CD14-positive monocyte (primary cell): ENCODE results near the gene SLC17A7. TPM values are rescaled to one million over a fixed set of nuclear protein-coding genes. Genes with fewer than 3 reads are reported as not detected.

Experiments used
- DNase-seq, 3 donors: peaks; one replicate each; pipeline ENCODE4 v3.0.0-alpha.2; 2011 to 2022
- H2AFZ ChIP-seq: 2 replicates; pipeline ENCODE4 v1.6.0; 2012; ENCODE audit warnings: mild to moderate bottlenecking, low read depth, low read length, inconsistent platforms; ENCODE audit not compliant: insufficient read depth, poor library complexity, severe bottlenecking
- H3K27ac ChIP-seq, 2 donors: 1 replicate in 1 of 2; 2 replicates in 1 of 2; pipeline ENCODE4 v1.5.1; 2012 to 2013; ENCODE audit warnings: low read length in 2 of 2, control low read depth in 1 of 2, inconsistent platforms in 1 of 2, low read depth in 1 of 2, mild to moderate bottlenecking in 1 of 2
- H3K27me3 ChIP-seq, 2 donors: one replicate each; pipeline versions ENCODE4 v1.6.0 to v1.6.1; 2011 to 2013; ENCODE audit warnings: low read length in 2 of 2; ENCODE audit not compliant: control insufficient read depth in 2 of 2, insufficient read depth in 2 of 2
- H3K36me3 ChIP-seq, 2 donors: replicated peaks in 1 of 2; 1 replicate in 1 of 2; 2 replicates in 1 of 2; pipeline versions ENCODE4 v1.5.1 to v1.6.1; 2012 to 2013; ENCODE audit warnings: low read length in 2 of 2, control low read depth in 1 of 2, inconsistent platforms in 1 of 2, mild to moderate bottlenecking in 1 of 2; ENCODE audit not compliant: insufficient read depth in 2 of 2, control insufficient read depth in 1 of 2
- H3K4me1 ChIP-seq, 2 donors: 1 replicate in 1 of 2; 2 replicates in 1 of 2; pipeline versions ENCODE4 v1.5.1 to v1.6.1; 2012 to 2013; ENCODE audit warnings: low read length in 2 of 2, control low read depth in 1 of 2, inconsistent platforms in 1 of 2, mild to moderate bottlenecking in 1 of 2, moderate library complexity in 1 of 2; ENCODE audit not compliant: insufficient read depth in 2 of 2, control insufficient read depth in 1 of 2
- H3K4me2 ChIP-seq: replicated peaks from 2 replicates; pipeline ENCODE3; 2012; ENCODE audit warnings: low read length, moderate library complexity, mild to moderate bottlenecking; ENCODE audit not compliant: poor library complexity, severe bottlenecking; ENCODE audit errors: extremely low read depth
- H3K4me3 ChIP-seq, 3 experiments: fragments of 200-600 bp in 1 of 3; sonication (generic) in 1 of 3; replicated peaks in 1 of 3; 1 replicate in 2 of 3; 2 replicates in 1 of 3; pipeline ENCODE4 v1.5.1; 2011 to 2013; ENCODE audit warnings: low read length in 3 of 3, mild to moderate bottlenecking in 3 of 3, control low read depth in 2 of 3, low read depth in 2 of 3, inconsistent platforms in 1 of 3, moderate library complexity in 1 of 3
- H3K79me2 ChIP-seq: 2 replicates; pipeline ENCODE4 v1.6.0; 2012; ENCODE audit warnings: mild to moderate bottlenecking, control low read depth, inconsistent platforms, low read length, moderate library complexity; ENCODE audit not compliant: insufficient read depth
- H3K9ac ChIP-seq: 2 replicates; pipeline ENCODE4 v1.6.0; 2017; ENCODE audit warnings: low read length, mild to moderate bottlenecking; ENCODE audit not compliant: insufficient read depth, poor library complexity, severe bottlenecking
- H3K9me3 ChIP-seq, 2 donors: replicated peaks in 1 of 2; 1 replicate in 1 of 2; 2 replicates in 1 of 2; pipeline versions ENCODE4 v1.5.1 to v1.6.1; 2012 to 2013; ENCODE audit warnings: low read length in 2 of 2, control low read depth in 1 of 2; ENCODE audit not compliant: control insufficient read depth in 1 of 2, insufficient read depth in 1 of 2
- H4K20me1 ChIP-seq: 2 replicates; pipeline ENCODE4 v1.6.0; 2012; ENCODE audit warnings: mild to moderate bottlenecking, low read length, control low read depth, moderate library complexity; ENCODE audit not compliant: insufficient read depth
- H3K27ac Mint-ChIP-seq, 7 donors: one replicate each; pipeline ENCODE4 v1.8.0; 2020; ENCODE audit warnings: mild to moderate bottlenecking in 7 of 7, mixed read lengths in 7 of 7, moderate library complexity in 6 of 7, inconsistent platforms in 2 of 7
- H3K27me3 Mint-ChIP-seq, 3 donors: one replicate each; pipeline ENCODE4 v1.8.0; 2021 to 2022; ENCODE audit warnings: low read depth in 3 of 3, mild to moderate bottlenecking in 3 of 3, mixed read lengths in 3 of 3, moderate library complexity in 3 of 3, inconsistent platforms in 1 of 3
- H3K36me3 Mint-ChIP-seq, 2 donors: one replicate each; pipeline ENCODE4 v1.8.0; 2020; ENCODE audit warnings: mixed read lengths in 2 of 2, inconsistent platforms in 1 of 2, mild to moderate bottlenecking in 1 of 2
- H3K4me1 Mint-ChIP-seq: one replicate; pipeline ENCODE4 v1.8.0; 2020; ENCODE audit warnings: mild to moderate bottlenecking, mixed read lengths
- H3K4me3 Mint-ChIP-seq, 2 donors: one replicate each; pipeline ENCODE4 v1.8.0; 2020; ENCODE audit warnings: mild to moderate bottlenecking in 2 of 2, mixed read lengths in 2 of 2, moderate library complexity in 1 of 2
- H3K9me3 Mint-ChIP-seq, 7 donors: one replicate each; pipeline ENCODE4 v1.8.0; 2020 to 2022; ENCODE audit warnings: mixed read lengths in 7 of 7, mild to moderate bottlenecking in 6 of 7, moderate library complexity in 6 of 7, inconsistent platforms in 2 of 7
- WGBS: methylation state at CpG from one replicate; pipeline ENCODE4 v1.1.5; 2013; ENCODE audit warnings: missing lambda C conversion rate; ENCODE audit not compliant: insufficient coverage; 5-methylcytosine and 5-hydroxymethylcytosine counted together
- intact Hi-C, 2 donors: fragments of 100-400 bp; cut with micrococcal nuclease; formaldehyde crosslinking; loops; one replicate each; pipeline versions ENCODE4 v1.15.0 to v1.15.1; 2023
- polyA plus RNA-seq, 3 donors: library from polyadenylated mRNA; depleted of rRNA in 1 of 3; unstranded in 2 of 3; stranded (reverse) in 1 of 3; fragments of 300-500 nt in 2 of 3; fragments of >200 nt in 1 of 3; fragmentation: Illumina TruSeq in 2 of 3; gene quantifications; 1 replicate in 2 of 3; 2 replicates in 1 of 3; pipeline ENCODE4 v1.2.3, GENCODE V29; 2012 to 2021
- TF ChIP-seq, protein P1 (sequence below): fragments of 200-600 bp; IDR thresholded peaks from one replicate; pipeline ENCODE4 v1.8.0; 2022; ENCODE audit warnings: antibody characterized with exemption, mild to moderate bottlenecking

SLC17A7 gene
- polyA plus RNA-seq, 3 donors: 0.04 to 0.09 TPM; not detected in 1

DNA sequence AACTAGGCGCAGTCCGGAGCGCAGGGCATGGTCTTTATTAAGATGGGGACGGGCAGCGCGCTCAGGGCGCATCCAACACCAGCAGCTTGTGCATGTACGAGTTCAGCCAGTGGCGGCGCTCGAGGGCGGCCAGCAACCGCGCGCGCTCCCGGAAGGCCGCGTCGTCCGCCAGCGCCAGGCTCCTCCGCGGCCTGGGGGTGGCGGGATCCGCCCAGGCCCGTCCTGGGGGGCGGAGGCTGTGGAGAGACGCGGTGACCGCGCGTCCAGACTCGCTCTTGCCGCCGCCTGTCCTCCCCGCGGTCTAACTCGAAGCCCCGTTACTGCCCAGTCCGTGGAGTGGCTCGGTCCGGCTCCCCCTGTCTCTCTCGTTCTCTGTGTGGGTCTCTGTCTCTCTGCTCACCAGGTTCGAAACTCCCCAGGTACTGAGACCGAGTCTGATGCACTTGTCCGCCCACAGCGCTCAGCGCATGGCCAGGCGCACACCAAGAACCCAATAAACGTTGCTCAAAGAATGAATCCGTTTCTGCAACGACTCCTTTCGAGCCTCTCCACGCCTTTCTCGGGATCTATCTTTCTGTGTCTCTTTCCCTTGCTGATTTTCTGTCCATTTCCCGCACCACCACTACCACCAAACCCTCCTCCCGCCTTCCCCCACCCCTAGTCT, 18.8 kb downstream of the SLC17A7 start:
- 3% methylated on average over 58 of the region's 58 CpGs for WGBS
- Mint-ChIP-seq H3K9me3 (peaks cover 0 to 30% (median 16%) of the 10 kb centered on the region in 7 donors), H3K27ac (no peak overlapping the region), H3K36me3 (peaks cover 0 to 29% of the 10 kb centered on the region in 2 donors), H3K27me3 (peaks cover 84 to 93% (median 90%) of the 10 kb centered on the region in 3 donors), H3K4me1 (peaks cover 38% of the 10 kb centered on the region), H3K4me3 (peak overlapping the region; percentile 73 to 92)
- peak overlapping the region; percentile 63 for H2AFZ ChIP-seq
- peaks cover 71 to 83% of the 10 kb centered on the region in 2 donors for H3K27me3 ChIP-seq
- intact Hi-C loops: loop anchor here in 1 of 2 donors (10.0 kb wide), 1 partner anchor 48 kb away; no protein-coding TSS in a partner anchor
- H3K36me3 ChIP-seq: no peaks in the 10 kb centered on the region
- peak in 2 of 3 donors; percentile 22 to 33 for DNase-seq
- H3K27ac ChIP-seq: no peak overlapping the region
- peak overlapping the region in 2 of 3 experiments; percentile 5 to 63 for H3K4me3 ChIP-seq
- no peaks in the 10 kb centered on the region for H4K20me1 ChIP-seq
- no peaks in the 10 kb centered on the region for H3K79me2 ChIP-seq
- TF ChIP-seq, protein P1, sequence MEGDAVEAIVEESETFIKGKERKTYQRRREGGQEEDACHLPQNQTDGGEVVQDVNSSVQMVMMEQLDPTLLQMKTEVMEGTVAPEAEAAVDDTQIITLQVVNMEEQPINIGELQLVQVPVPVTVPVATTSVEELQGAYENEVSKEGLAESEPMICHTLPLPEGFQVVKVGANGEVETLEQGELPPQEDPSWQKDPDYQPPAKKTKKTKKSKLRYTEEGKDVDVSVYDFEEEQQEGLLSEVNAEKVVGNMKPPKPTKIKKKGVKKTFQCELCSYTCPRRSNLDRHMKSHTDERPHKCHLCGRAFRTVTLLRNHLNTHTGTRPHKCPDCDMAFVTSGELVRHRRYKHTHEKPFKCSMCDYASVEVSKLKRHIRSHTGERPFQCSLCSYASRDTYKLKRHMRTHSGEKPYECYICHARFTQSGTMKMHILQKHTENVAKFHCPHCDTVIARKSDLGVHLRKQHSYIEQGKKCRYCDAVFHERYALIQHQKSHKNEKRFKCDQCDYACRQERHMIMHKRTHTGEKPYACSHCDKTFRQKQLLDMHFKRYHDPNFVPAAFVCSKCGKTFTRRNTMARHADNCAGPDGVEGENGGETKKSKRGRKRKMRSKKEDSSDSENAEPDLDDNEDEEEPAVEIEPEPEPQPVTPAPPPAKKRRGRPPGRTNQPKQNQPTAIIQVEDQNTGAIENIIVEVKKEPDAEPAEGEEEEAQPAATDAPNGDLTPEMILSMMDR: peak; percentile 48
- H3K9me3 ChIP-seq: peaks cover 0 to 41% of the 10 kb centered on the region in 2 donors
- no peak overlapping the region for H3K9ac ChIP-seq
- H3K4me1 ChIP-seq: peaks cover 13 to 21% of the 10 kb centered on the region in 2 donors
- peak overlapping the region; percentile 63 for H3K4me2 ChIP-seq

DNA sequence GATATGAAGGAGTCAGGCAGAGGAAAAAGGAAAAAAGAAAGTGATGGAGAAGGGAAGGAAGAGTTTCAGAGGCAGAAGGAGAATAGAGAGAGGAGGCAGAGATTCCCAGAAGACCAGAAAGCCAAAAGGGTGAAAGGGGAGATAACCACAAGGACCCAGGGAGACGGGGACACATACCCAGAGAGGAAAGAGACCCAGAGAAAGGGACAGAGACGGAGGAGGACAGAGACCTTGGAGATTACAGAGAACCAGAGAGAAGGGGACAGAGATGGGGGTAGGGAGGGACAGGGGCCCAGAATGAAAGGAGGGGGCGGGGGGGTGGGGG, 19.5 kb downstream of the SLC17A7 start:
- Histone ChIP-seq H3K79me2 (no peaks in the 10 kb centered on the region), H3K4me1 (peaks cover 13 to 21% of the 10 kb centered on the region in 2 donors), H3K9ac (no peak overlapping the region), H2AFZ (no peak overlapping the region), H3K27ac (no peak overlapping the region), H3K4me2 (no peak overlapping the region), H3K36me3 (no peaks in the 10 kb centered on the region), H3K4me3 (no peak overlapping the region), H3K9me3 (peaks cover 0 to 35% of the 10 kb centered on the region in 2 donors), H3K27me3 (peaks cover 65 to 76% of the 10 kb centered on the region in 2 donors), H4K20me1 (no peaks in the 10 kb centered on the region)
- Mint-ChIP-seq H3K27me3 (peaks cover 77 to 86% (median 83%) of the 10 kb centered on the region in 3 donors), H3K4me1 (peaks cover 39% of the 10 kb centered on the region), H3K9me3 (peaks cover 0 to 25% (median 13%) of the 10 kb centered on the region in 7 donors), H3K27ac (no peak overlapping the region), H3K36me3 (peaks cover 0 to 24% of the 10 kb centered on the region in 2 donors), H3K4me3 (peak overlapping the region in 1 of 2 donors; percentile 90)
- DNase-seq: no peak
- TF ChIP-seq, protein P1: no peak
- intact Hi-C loops: loop anchor here in 1 of 2 donors (10.0 kb wide), 1 partner anchor 47 kb away; no protein-coding TSS in a partner anchor
- no CpG with 5 or more reads among the region's 3 CpGs for WGBS
